Measurements from ENCODE around the gene MEGF11. TPM values are rescaled to one million over a fixed set of nuclear protein-coding genes. Genes with fewer than 3 reads are reported as not detected.

The MEGF11 gene
- total and polyA plus RNA-seq, 10 donors = 0.02 to 0.61 (median 0.23) TPM; not detected in 4

- Histone ChIP-seq H3K9me3 (no peaks in the 10 kb centered on the region), H3K4me3 (no peak overlapping the region), H3K4me1 (peaks cover 0 to 16% (median 0%) of the 10 kb centered on the region in 6 donors), H3K27me3 (replicated peaks in 1 of 7) (peaks cover 0 to 7% (median 0%) of the 10 kb centered on the region in 7 donors), H3K27ac (no peak overlapping the region), H3K36me3 (no peaks in the 10 kb centered on the region)
- intact Hi-C loops (cut with DNase I; ENCODE audit: low total_unique reads) = no loop called here
- no peak for TF ChIP-seq POLR2A (IDR thresholded peaks at IDR 0.05)
- TF ChIP-seq POLR2AphosphoS5 (IDR thresholded peaks at IDR 0.05) = no peak
- TF ChIP-seq CTCF (IDR thresholded peaks at IDR 0.05 in 8 of 11, conservative IDR thresholded peaks at IDR 0.05 in 3 of 11) = no peak
- WGBS, 5 donors = 67 to 100% (median 90%) methylated on average over 1 of the region's 1 CpG
- no peak for DNase-seq
Measured at GRCh38 chr15:65936282-65936681, 317.3 kb downstream of the MEGF11 start.

GRCh38 chr15:65935391-65935790, 318.2 kb downstream of the MEGF11 start:
- Histone ChIP-seq H3K4me3 (no peak overlapping the region), H3K9me3 (no peaks in the 10 kb centered on the region), H3K27ac (no peak overlapping the region), H3K27me3 (replicated peaks in 1 of 7) (peaks cover 0 to 3% (median 0%) of the 10 kb centered on the region in 7 donors), H3K36me3 (no peaks in the 10 kb centered on the region), H3K4me1 (peaks cover 0 to 20% (median 0%) of the 10 kb centered on the region in 6 donors)
- 60 to 92% (median 89%) methylated on average over 2 of the region's 2 CpGs for WGBS, 5 donors
- intact Hi-C loops (cut with DNase I; ENCODE audit: low total_unique reads) = no loop called here
- DNase-seq = no peak
- no peak for TF ChIP-seq POLR2A (IDR thresholded peaks at IDR 0.05)

GRCh38 chr15:65931221-65931620, 322.3 kb downstream of the MEGF11 start:
- H3K27me3 ChIP-seq (replicated peaks in 1 of 7) = peaks cover 0 to 3% (median 0%) of the 10 kb centered on the region in 7 donors
- DNase-seq = no peak
- no peak overlapping the region for H3K27ac ChIP-seq
- 67 to 78% (median 74%) methylated on average over 4 of the region's 4 CpGs for WGBS, 5 donors
- H3K9me3 ChIP-seq = no peaks in the 10 kb centered on the region
- TF ChIP-seq POLR2AphosphoS5 (IDR thresholded peaks at IDR 0.05) (peak in 1 of 3 donors; percentile 46), POLR2A (IDR thresholded peaks at IDR 0.05) (no peak)
- H3K4me3 ChIP-seq = no peak overlapping the region
- H3K4me1 ChIP-seq = peaks cover 0 to 11% (median 0%) of the 10 kb centered on the region in 6 donors
- no peaks in the 10 kb centered on the region for H3K36me3 ChIP-seq
- intact Hi-C loops (cut with DNase I; ENCODE audit: low total_unique reads) = no loop called here

GRCh38 chr15:65930134-65930533, 323.4 kb downstream of the MEGF11 start:
- no peak overlapping the region for H3K27ac ChIP-seq
- intact Hi-C loops (cut with DNase I; ENCODE audit: low total_unique reads) = no loop called here
- H3K27me3 ChIP-seq (replicated peaks in 1 of 7) = peaks cover 0 to 3% (median 0%) of the 10 kb centered on the region in 7 donors
- 81 to 98% (median 88%) methylated on average over 6 of the region's 6 CpGs for WGBS, 5 donors
- H3K9me3 ChIP-seq = no peaks in the 10 kb centered on the region
- TF ChIP-seq CTCF (IDR thresholded peaks at IDR 0.05 in 8 of 11, conservative IDR thresholded peaks at IDR 0.05 in 3 of 11) (no peak), POLR2A (IDR thresholded peaks at IDR 0.05) (no peak), POLR2AphosphoS5 (IDR thresholded peaks at IDR 0.05) (no peak)
- peaks cover 0 to 11% (median 0%) of the 10 kb centered on the region in 6 donors for H3K4me1 ChIP-seq
- H3K36me3 ChIP-seq = no peaks in the 10 kb centered on the region
- H3K4me3 ChIP-seq = no peak overlapping the region
- DNase-seq = no peak

GRCh38 chr15:65929573-65929972, 324.0 kb downstream of the MEGF11 start:
- H3K4me3 ChIP-seq = no peak overlapping the region
- intact Hi-C loops (cut with DNase I; ENCODE audit: low total_unique reads) = no loop called here
- H3K27ac ChIP-seq = no peak overlapping the region
- no peaks in the 10 kb centered on the region for H3K9me3 ChIP-seq
- 88 to 96% (median 93%) methylated on average over 7 of the region's 7 CpGs for WGBS, 5 donors
- no peak for DNase-seq
- H3K36me3 ChIP-seq = no peaks in the 10 kb centered on the region
- H3K27me3 ChIP-seq (replicated peaks in 1 of 7) = peaks cover 0 to 3% (median 0%) of the 10 kb centered on the region in 7 donors
- no peak for TF ChIP-seq POLR2A (IDR thresholded peaks at IDR 0.05)
- no peak for TF ChIP-seq CTCF (IDR thresholded peaks at IDR 0.05 in 8 of 11, conservative IDR thresholded peaks at IDR 0.05 in 3 of 11)
- peak in 1 of 3 donors; percentile 10 for TF ChIP-seq POLR2AphosphoS5 (IDR thresholded peaks at IDR 0.05)
- peaks cover 0 to 11% (median 0%) of the 10 kb centered on the region in 6 donors for H3K4me1 ChIP-seq
